ENCODE results near the gene RAMAC. TPM values are rescaled to one million over a fixed set of nuclear protein-coding genes. Genes with fewer than 3 reads are reported as not detected.
"Not testable (repeated sequence)": the region's sequence is repeated elsewhere in the genome, so short reads cannot be mapped to it uniquely, and the experiment has no call there.

RAMAC gene
- total RNA-seq, 1 donor from 2014 or later, result 23.4 TPM

GRCh38 chr15:82995938-82996337 lies 9.9 kb downstream of the RAMAC start:
- intact Hi-C loops (cut with micrococcal nuclease), result no loop called here
- no peak overlapping the region for H3K4me3 Mint-ChIP-seq
- TF ChIP-seq CTCF (IDR thresholded peaks at IDR 0.05), result no peak
- no peak overlapping the region for H3K27ac Mint-ChIP-seq
- peaks cover 7% of the 10 kb centered on the region for H3K4me1 Mint-ChIP-seq
- ATAC-seq (ENCODE audit: low read depth) (no peak), DNase-seq (no peak)
- ChIA-PET POLR2A (no interaction called here), CTCF (no interaction called here)
- no peaks in the 10 kb centered on the region for H3K27me3 Mint-ChIP-seq
- no peaks in the 10 kb centered on the region for H3K9me3 Mint-ChIP-seq
- H3K36me3 Mint-ChIP-seq (ENCODE audit: low read depth), result peaks cover 8% of the 10 kb centered on the region

DNA sequence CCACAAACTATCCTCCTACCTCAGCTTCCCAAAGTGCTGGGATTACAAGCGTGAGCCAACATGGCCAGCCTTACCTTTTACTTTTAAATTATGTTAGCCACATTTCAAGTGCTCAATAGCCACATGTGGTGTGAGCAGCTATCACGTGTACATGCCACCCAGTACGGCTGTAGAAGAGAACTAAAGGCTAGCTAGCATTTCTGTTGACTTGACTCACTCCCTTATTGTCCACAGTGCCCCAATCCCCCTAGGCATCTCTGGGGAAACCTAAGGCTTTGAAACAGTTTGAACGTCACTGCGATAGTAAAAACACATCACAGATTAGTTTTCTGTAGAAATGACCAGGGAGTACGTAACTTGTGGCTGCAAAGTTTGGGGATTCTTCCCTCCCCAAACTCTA lies 13.4 kb downstream of the RAMAC start:
- POLR2A ChIA-PET, result interaction anchor here (0.6 to 0.8 kb wide), 3 partner anchors 30 to 459 kb away, joined by 3 to 4 read pairs (median 4); partner anchors contain the start of gene RPS17
- H3K4me3 Mint-ChIP-seq, result no peak overlapping the region
- H3K27me3 Mint-ChIP-seq, result no peaks in the 10 kb centered on the region
- CTCF ChIA-PET, result interaction anchor here (0.8 to 3.5 kb wide), 11 partner anchors 10 to 472 kb away, joined by 3 to 28 read pairs (median 6); partner anchors contain the start of genes C15orf40 and RAMAC
- intact Hi-C loops (cut with micrococcal nuclease), result no loop called here
- no peak for DNase-seq
- TF ChIP-seq CTCF (IDR thresholded peaks at IDR 0.05), result no peak
- H3K9me3 Mint-ChIP-seq, result no peaks in the 10 kb centered on the region
- no peak overlapping the region for H3K27ac Mint-ChIP-seq
- no peak for ATAC-seq (ENCODE audit: low read depth)
- peaks cover 7% of the 10 kb centered on the region for H3K4me1 Mint-ChIP-seq
- H3K36me3 Mint-ChIP-seq (ENCODE audit: low read depth), result peaks cover 1% of the 10 kb centered on the region

DNA sequence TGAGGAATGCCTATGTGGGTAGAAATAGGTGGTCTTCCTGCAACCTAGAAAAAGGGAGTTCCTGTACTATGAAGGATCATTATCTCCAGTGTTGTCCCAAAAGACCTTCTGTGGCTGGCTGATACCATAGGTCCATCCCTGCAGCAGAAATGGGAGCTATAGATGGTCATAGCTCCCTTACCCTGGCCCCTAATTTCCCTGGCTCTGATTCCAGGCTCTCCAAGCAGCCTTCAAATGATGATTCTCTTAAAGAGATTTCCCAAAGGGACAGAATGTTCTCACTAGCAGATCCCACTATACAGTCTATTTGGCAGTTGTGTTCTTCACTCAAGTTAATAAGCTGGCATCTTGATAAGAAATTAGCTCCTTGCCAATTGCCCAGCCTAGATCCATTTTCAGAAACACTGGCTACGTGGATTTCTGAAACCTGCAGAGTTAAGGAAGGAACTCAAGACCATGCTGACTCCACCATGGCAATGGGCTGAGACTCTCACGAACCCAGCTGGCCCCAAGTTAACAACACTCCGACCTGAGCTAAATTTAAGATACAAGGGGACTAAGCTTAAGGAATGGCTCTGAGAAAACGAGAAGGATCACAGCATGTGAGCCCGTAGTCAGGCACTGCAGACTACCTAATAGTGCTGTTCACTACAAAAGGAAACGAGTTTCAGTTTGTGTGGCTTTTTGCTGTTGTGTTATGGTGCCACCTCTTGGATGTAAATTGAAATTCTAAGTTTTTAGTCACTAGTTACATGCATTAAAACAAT lies 14.1 kb downstream of the RAMAC start:
- CTCF ChIA-PET, result interaction anchor here (0.8 to 3.5 kb wide), 11 partner anchors 9 to 473 kb away, joined by 3 to 28 read pairs (median 6); partner anchors contain the start of genes C15orf40 and RAMAC
- Mint-ChIP-seq H3K27me3 (no peaks in the 10 kb centered on the region), H3K36me3 (ENCODE audit: low read depth) (peaks cover 5% of the 10 kb centered on the region), H3K4me3 (peak overlapping the region; percentile 72), H3K9me3 (no peaks in the 10 kb centered on the region), H3K4me1 (peaks cover 7% of the 10 kb centered on the region), H3K27ac (peak overlapping the region; percentile 47)
- POLR2A ChIA-PET, result interaction anchor here (0.7 to 1.0 kb wide), 3 partner anchors 11 to 460 kb away, joined by 4 to 5 read pairs (median 4); partner anchors contain the start of genes C15orf40 and RPS17
- DNase-seq, result no peak
- intact Hi-C loops (cut with micrococcal nuclease), result loop anchor here (1.0 kb wide), 3 partner anchors 11 to 460 kb away; partner anchors contain the start of genes C15orf40 and RPS17
- TF ChIP-seq CTCF (IDR thresholded peaks at IDR 0.05), result no peak
- ATAC-seq (ENCODE audit: low read depth), result peak; percentile 85

DNA sequence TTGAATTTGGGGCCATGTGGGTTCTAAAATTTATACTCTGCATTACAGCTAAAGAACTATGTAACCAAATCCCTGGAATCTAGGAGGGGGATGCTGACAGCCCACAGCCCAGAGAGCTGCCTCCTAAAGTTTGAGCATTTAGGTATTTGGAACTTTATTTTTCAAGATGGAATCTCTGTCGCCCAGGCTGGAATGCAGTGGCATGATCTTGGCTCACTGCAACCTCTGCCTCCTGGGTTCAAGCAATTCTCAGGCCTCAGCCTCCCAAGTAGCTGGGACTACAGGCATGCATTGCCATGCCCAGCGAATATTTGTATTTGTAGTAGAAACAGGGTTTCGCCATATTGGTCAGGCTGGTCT lies 14.6 kb downstream of the RAMAC start:
- H3K27me3 Mint-ChIP-seq; DNase-seq; H3K4me1 Mint-ChIP-seq; H3K27ac Mint-ChIP-seq; ATAC-seq (ENCODE audit: low read depth); H3K9me3 Mint-ChIP-seq; H3K4me3 Mint-ChIP-seq: not testable (repeated sequence)
- peaks cover 11% of the 10 kb centered on the region for H3K36me3 Mint-ChIP-seq (ENCODE audit: low read depth)
- ChIA-PET CTCF (interaction anchor here (1.2 to 3.5 kb wide), 9 partner anchors 9 to 473 kb away, joined by 4 to 28 read pairs (median 6); partner anchors contain the start of genes C15orf40 and RAMAC), POLR2A (interaction anchor here (1.0 kb wide), 1 partner anchor 11 kb away, joined by 5 read pairs; the partner anchor contains the start of gene C15orf40)
- intact Hi-C loops (cut with micrococcal nuclease), result loop anchor here (1.0 kb wide), 3 partner anchors 11 to 460 kb away; partner anchors contain the start of genes C15orf40 and RPS17

GRCh38 chr15:83010709-83011270 lies 24.8 kb downstream of the RAMAC start:
- Mint-ChIP-seq H3K27ac (peak overlapping the region; percentile 87), H3K27me3 (no peaks in the 10 kb centered on the region), H3K4me3 (peak overlapping the region; percentile 97), H3K9me3 (no peaks in the 10 kb centered on the region), H3K4me1 (peaks cover 40% of the 10 kb centered on the region), H3K36me3 (ENCODE audit: low read depth) (peaks cover 39% of the 10 kb centered on the region)
- ChIA-PET POLR2A (interaction anchor here (0.6 to 2.9 kb wide), 11 partner anchors 11 to 473 kb away, joined by 3 to 37 read pairs (median 11); partner anchors contain the start of genes BTBD1, RAMAC, RPS17 and WHAMM), CTCF (interaction anchor here (1.0 to 2.3 kb wide), 9 partner anchors 11 to 480 kb away, joined by 3 to 14 read pairs (median 7); partner anchors contain the start of genes BTBD1, RAMAC and RPS17)
- no peak for TF ChIP-seq CTCF (IDR thresholded peaks at IDR 0.05)
- peak; percentile 48 for DNase-seq
- ATAC-seq (ENCODE audit: low read depth), result peak; percentile 45
- intact Hi-C loops (cut with micrococcal nuclease), result loop anchor here (1.0 to 5.0 kb wide), 10 partner anchors 10 to 547 kb away; partner anchors contain the start of genes RAMAC, RPS17, TM6SF1 and WHAMM

Measured in activated B cell treated with CpG ODN at 0.5 μM for 24 hours (primary cell).